HEK293 (cell line): Measurements from ENCODE around the gene FILIP1.

Experiments used
- CTCF ChIA-PET: fragments of 350-600 bp; formaldehyde crosslinking; extraction: SDS; loops from one replicate; lab custom pipeline; 2021; ENCODE audit warnings: antibody characterized with exemption; lab: Yijun Ruan, JAX
- POLR2A ChIA-PET: fragments of 300-600 bp; formaldehyde crosslinking; extraction: SDS; loops from one replicate; lab custom pipeline; 2020; ENCODE audit warnings: antibody characterized with exemption, inconsistent platforms; lab: Yijun Ruan, JAX
- H3K27ac ChIP-seq: fragments of 200-500 bp; sonication (Bioruptor generic); 2 replicates; pipeline ENCODE4 v1.5.1; 2014; ENCODE audit warnings: low read depth, low read length, control low read depth, inconsistent platforms; ENCODE audit errors: extremely low read depth
- H3K36me3 ChIP-seq, 2 experiments: fragments of 200-500 bp in 1 of 2; sonication (Bioruptor generic) in 1 of 2; 1 replicate in 1 of 2; 2 replicates in 1 of 2; pipeline ENCODE4 v1.5.1; 2014 to 2017; ENCODE audit warnings: inconsistent platforms in 2 of 2, low read length in 2 of 2; ENCODE audit not compliant: control insufficient read depth in 2 of 2, insufficient read depth in 1 of 2
- H3K4me1 ChIP-seq: fragments of 200-500 bp; sonication (Bioruptor generic); 2 replicates; pipeline ENCODE4 v1.5.1; 2014; ENCODE audit warnings: mild to moderate bottlenecking, low read length, inconsistent platforms; ENCODE audit not compliant: control insufficient read depth, insufficient read depth
- H3K4me3 ChIP-seq: 2 replicates; pipeline ENCODE4 v1.5.1; 2011; ENCODE audit warnings: low read depth, mild to moderate bottlenecking, control low read depth, low read length, moderate library complexity
- H3K9me3 ChIP-seq: fragments of 200-500 bp; sonication (Bioruptor generic); 2 replicates; pipeline ENCODE4 v1.5.1; 2014; ENCODE audit warnings: low read depth, low read length, inconsistent platforms; ENCODE audit not compliant: control insufficient read depth, insufficient read depth
- IKZF3 ChIP-seq: fragments of 450-650 bp; IDR thresholded peaks from 2 replicates; pipeline ENCODE4 v1.5.0; 2018; ENCODE audit warnings: missing biosample characterization, mild to moderate bottlenecking, missing genetic modification characterization, moderate library complexity
- MEIS1 ChIP-seq: sonication (generic); formaldehyde crosslinking; IDR thresholded peaks from 2 replicates; pipeline ENCODE4 v1.8.1; 2022; ENCODE audit warnings: missing genetic modification reagents, mild to moderate bottlenecking, borderline replicate concordance
- PRDM6 ChIP-seq: fragments of 450-650 bp; formaldehyde crosslinking; IDR thresholded peaks from 2 replicates; pipeline ENCODE4 v1.5.1; 2017; ENCODE audit warnings: missing biosample characterization, missing genetic modification characterization
- SP2 ChIP-seq: fragments of 450-650 bp; formaldehyde crosslinking; IDR thresholded peaks from 2 replicates; pipeline ENCODE4 v1.5.1; 2016; ENCODE audit warnings: missing biosample characterization, missing genetic modification characterization
- TRIM28 ChIP-seq: IDR thresholded peaks from 2 replicates; pipeline ENCODE4 v1.6.1; 2011; ENCODE audit warnings: low read length, control low read depth, borderline replicate concordance
- ZFP41 ChIP-seq: fragments of 450-650 bp; formaldehyde crosslinking; IDR thresholded peaks from 2 replicates; pipeline ENCODE4 v1.5.1; 2016; ENCODE audit warnings: missing biosample characterization, missing genetic modification characterization, borderline replicate concordance
- ZNF121 ChIP-seq: fragments of 450-650 bp; formaldehyde crosslinking; IDR thresholded peaks from 2 replicates; pipeline ENCODE4 v1.5.1; 2016; ENCODE audit warnings: missing biosample characterization, missing genetic modification characterization
- ZNF202 ChIP-seq: fragments of 450-650 bp; formaldehyde crosslinking; IDR thresholded peaks from 2 replicates; pipeline ENCODE4 v1.5.1; 2016; ENCODE audit warnings: missing biosample characterization, missing genetic modification characterization, borderline replicate concordance
- ZNF266 ChIP-seq: fragments of 450-650 bp; formaldehyde crosslinking; IDR thresholded peaks from 2 replicates; pipeline ENCODE4 v1.5.1; 2016; ENCODE audit warnings: missing biosample characterization, missing genetic modification characterization, low read depth
- ZNF274 ChIP-seq, 2 experiments: fragments of 200-500 bp in 1 of 2; fragments of 450-650 bp in 1 of 2; sonication (Bioruptor generic) in 1 of 2; formaldehyde crosslinking in 1 of 2; IDR thresholded peaks; 2 replicates each; pipeline versions ENCODE4 v1.5.1 to v1.6.1; 2014 to 2016; ENCODE audit warnings: borderline replicate concordance in 1 of 2, inconsistent platforms in 1 of 2, low read length in 1 of 2, missing biosample characterization in 1 of 2, missing genetic modification characterization in 1 of 2
- ZNF302 ChIP-seq: fragments of 450-650 bp; formaldehyde crosslinking; IDR thresholded peaks from 2 replicates; pipeline ENCODE4 v1.5.1; 2016; ENCODE audit warnings: missing biosample characterization, missing genetic modification characterization, low read depth
- ZNF335 ChIP-seq: fragments of 450-650 bp; formaldehyde crosslinking; conservative IDR thresholded peaks from 2 replicates; pipeline ENCODE4 v1.5.1; 2016; ENCODE audit warnings: missing biosample characterization, missing genetic modification characterization
- ZNF354C ChIP-seq: fragments of 450-650 bp; formaldehyde crosslinking; IDR thresholded peaks from 2 replicates; pipeline ENCODE4 v1.5.1; 2016; ENCODE audit warnings: missing biosample characterization, missing genetic modification characterization, low read depth, borderline replicate concordance
- ZNF473 ChIP-seq: fragments of 450-650 bp; formaldehyde crosslinking; IDR thresholded peaks from 2 replicates; pipeline ENCODE4 v1.5.1; 2017; ENCODE audit warnings: missing biosample characterization, missing genetic modification characterization
- ZNF488 ChIP-seq: fragments of 450-650 bp; formaldehyde crosslinking; IDR thresholded peaks from 2 replicates; pipeline ENCODE4 v1.5.1; 2016; ENCODE audit warnings: missing biosample characterization, missing genetic modification characterization
- ZNF518A ChIP-seq: fragments of 450-650 bp; formaldehyde crosslinking; conservative IDR thresholded peaks from 2 replicates; pipeline ENCODE4 v1.5.1; 2016; ENCODE audit warnings: low read depth, missing biosample characterization, missing genetic modification characterization
- ZNF548 ChIP-seq: fragments of 450-650 bp; formaldehyde crosslinking; IDR thresholded peaks from 2 replicates; pipeline ENCODE4 v1.5.1; 2016; ENCODE audit warnings: missing biosample characterization, missing genetic modification characterization
- ZNF585B ChIP-seq: fragments of 450-650 bp; formaldehyde crosslinking; IDR thresholded peaks from 2 replicates; pipeline ENCODE4 v1.5.1; 2016; ENCODE audit warnings: missing biosample characterization, missing genetic modification characterization
- ZNF600 ChIP-seq: fragments of 450-650 bp; formaldehyde crosslinking; IDR thresholded peaks from 2 replicates; pipeline ENCODE4 v1.5.1; 2016; ENCODE audit warnings: missing biosample characterization, missing genetic modification characterization
- ZNF626 ChIP-seq: fragments of 450-650 bp; sonication (Bioruptor Pico); formaldehyde crosslinking; IDR thresholded peaks from 2 replicates; pipeline ENCODE4 v1.5.1; 2018; ENCODE audit warnings: missing biosample characterization, missing genetic modification characterization, inconsistent platforms
- ZNF658 ChIP-seq: fragments of 450-650 bp; formaldehyde crosslinking; IDR thresholded peaks from 2 replicates; pipeline ENCODE4; 2016; ENCODE audit warnings: missing biosample characterization, missing genetic modification characterization

The FILIP1 gene

GRCh38 chr6:75467284-75467683, 26.3 kb downstream of the FILIP1 start (continued):
- no peak for TF ChIP-seq ZNF518A (tag by site-specific recombination)
- no peak for TF ChIP-seq PRDM6
- TF ChIP-seq, all 188 proteins: peak for 0

- Histone ChIP-seq H3K36me3 (no peaks in the 10 kb centered on the region), H3K4me1 (no peaks in the 10 kb centered on the region)
- CTCF ChIA-PET, result interaction anchor here (1.0 kb wide), 3 partner anchors 22 to 1821 kb away, joined by 3 to 4 read pairs (median 3); no protein-coding TSS in a partner anchor
- TF ChIP-seq MEIS1 (no peak), ZNF354C (tag by site-specific recombination) (no peak), ZNF266 (tag by site-specific recombination) (no peak), ZNF335 (tag by site-specific recombination) (no peak), ZNF488 (no peak), ZNF473 (tag by site-specific recombination) (no peak), ZNF202 (tag by site-specific recombination) (no peak), ZNF585B (tag by site-specific recombination) (no peak), ZNF121 (no peak), ZNF274 (IDR thresholded peaks at IDR 0.05; ENCODE audit: low read length) (no peak), ZNF274 (tag by site-specific recombination; IDR thresholded peaks at IDR 0.05; ENCODE audit: borderline replicate concordance) (no peak), ZNF302 (no peak), ZNF658 (no peak), IKZF3 (no peak), ZNF548 (no peak), ZNF600 (tag by site-specific recombination) (no peak), SP2 (tag by site-specific recombination) (no peak), ZFP41 (tag by site-specific recombination) (no peak), TRIM28 (no peak), ZNF626 (tag by site-specific recombination) (no peak)
- TF ChIP-seq, all 188 proteins: peak for 0
- no peak overlapping the region for H3K4me3 ChIP-seq
- H3K27ac ChIP-seq, result no peak overlapping the region
- POLR2A ChIA-PET, result no interaction called here
- H3K9me3 ChIP-seq, result no peaks in the 10 kb centered on the region
Observed at GRCh38 chr6:75466636-75467035, 27.0 kb downstream of the FILIP1 start.
